Rectal smooth muscle tissue (tissue), 1 donor: Measurements from ENCODE around the gene PHLDB2.

Source experiments
- H3K27ac ChIP-seq: one replicate; pipeline ENCODE4 v1.7.0; 2013; ENCODE audit warnings: low read depth, low read length, inconsistent platforms
- H3K27me3 ChIP-seq: one replicate; pipeline ENCODE4 v1.7.0; 2013; ENCODE audit warnings: low read length; ENCODE audit not compliant: control insufficient read depth, insufficient read depth
- H3K36me3 ChIP-seq: one replicate; pipeline ENCODE4 v1.7.0; 2013; ENCODE audit warnings: low read length; ENCODE audit not compliant: control insufficient read depth, insufficient read depth
- H3K4me1 ChIP-seq: one replicate; pipeline ENCODE4 v1.7.0; 2013; ENCODE audit warnings: low read length; ENCODE audit not compliant: control insufficient read depth, insufficient read depth
- H3K4me3 ChIP-seq: one replicate; pipeline ENCODE4 v1.7.0; 2013; ENCODE audit warnings: low read length
- H3K9ac ChIP-seq: one replicate; pipeline ENCODE4 v1.7.0; 2013; ENCODE audit warnings: low read length

PHLDB2 gene

GRCh38 chr3:111978583-111979433, 119.7 kb downstream of the PHLDB2 start, which contains the start of gene ABHD10:
TSS of gene ABHD10 (plus strand) at chr3:111979026. CDS start at chr3:111979062, 36 bp downstream.
- peak within 1 kb of the TSS; percentile 79 for H3K27ac ChIP-seq
- H3K9ac ChIP-seq = peak within 1 kb of the TSS; percentile 81
- no peaks in the 10 kb centered on the region for H3K27me3 ChIP-seq
- H3K4me3 ChIP-seq = peak within 1 kb of the TSS; percentile 98
- H3K36me3 ChIP-seq = no peaks in the 10 kb centered on the region
- peaks cover 2% of the 10 kb centered on the region for H3K4me1 ChIP-seq

GRCh38 chr3:111979434-111980038, 120.5 kb downstream of the PHLDB2 start:
- H3K9ac ChIP-seq = peak overlapping the region; percentile 81
- no peaks in the 10 kb centered on the region for H3K36me3 ChIP-seq
- no peaks in the 10 kb centered on the region for H3K27me3 ChIP-seq
- H3K4me1 ChIP-seq = peaks cover 2% of the 10 kb centered on the region
- peak overlapping the region; percentile 79 for H3K27ac ChIP-seq
- H3K4me3 ChIP-seq = peak overlapping the region; percentile 98

- no peak overlapping the region for H3K4me3 ChIP-seq
- no peak overlapping the region for H3K9ac ChIP-seq
- H3K4me1 ChIP-seq = peaks cover 2% of the 10 kb centered on the region
- no peak overlapping the region for H3K27ac ChIP-seq
- H3K27me3 ChIP-seq = no peaks in the 10 kb centered on the region
- H3K36me3 ChIP-seq = no peaks in the 10 kb centered on the region
Observed at GRCh38 chr3:111980716-111981456, 121.8 kb downstream of the PHLDB2 start.

GRCh38 chr3:111981457-111981763, 122.3 kb downstream of the PHLDB2 start:
- Histone ChIP-seq H3K4me1 (peaks cover 2% of the 10 kb centered on the region), H3K27ac (no peak overlapping the region), H3K4me3 (no peak overlapping the region), H3K27me3 (no peaks in the 10 kb centered on the region), H3K36me3 (no peaks in the 10 kb centered on the region), H3K9ac (no peak overlapping the region)

GRCh38 chr3:111984636-111985298, 125.7 kb downstream of the PHLDB2 start:
- Histone ChIP-seq H3K4me1 (peaks cover 2% of the 10 kb centered on the region), H3K36me3 (peaks cover 4% of the 10 kb centered on the region), H3K9ac (no peak overlapping the region), H3K27ac (no peak overlapping the region), H3K4me3 (no peak overlapping the region), H3K27me3 (no peaks in the 10 kb centered on the region)

- no peak overlapping the region for H3K27ac ChIP-seq
Observed at GRCh38 chr3:111986800-111987199, 127.7 kb downstream of the PHLDB2 start.

GRCh38 chr3:111989061-111989678, 130.1 kb downstream of the PHLDB2 start:
- no peak overlapping the region for H3K27ac ChIP-seq
- H3K9ac ChIP-seq = no peak overlapping the region

More at GRCh38 chr3:111986800-111987199, 127.7 kb downstream of the PHLDB2 start:
- Histone ChIP-seq H3K27me3 (no peaks in the 10 kb centered on the region), H3K9ac (no peak overlapping the region), H3K4me3 (no peak overlapping the region), H3K36me3 (peaks cover 6% of the 10 kb centered on the region), H3K4me1 (peaks cover under 1% of the 10 kb centered on the region)

GRCh38 chr3:111993038-111993437, 134.0 kb downstream of the PHLDB2 start:
- no peaks in the 10 kb centered on the region for H3K27me3 ChIP-seq
- H3K4me1 ChIP-seq = no peaks in the 10 kb centered on the region
- H3K9ac ChIP-seq = no peak overlapping the region
- peaks cover 3% of the 10 kb centered on the region for H3K36me3 ChIP-seq
- H3K4me3 ChIP-seq = no peak overlapping the region
- no peak overlapping the region for H3K27ac ChIP-seq

More at GRCh38 chr3:111989061-111989678, 130.1 kb downstream of the PHLDB2 start:
- H3K27me3 ChIP-seq = no peaks in the 10 kb centered on the region
- peaks cover 6% of the 10 kb centered on the region for H3K36me3 ChIP-seq
- H3K4me1 ChIP-seq = no peaks in the 10 kb centered on the region
- H3K4me3 ChIP-seq = no peak overlapping the region

GRCh38 chr3:111998636-111999483, 139.8 kb downstream of the PHLDB2 start, which contains the start of gene TAGLN3:
TSS of gene TAGLN3 (plus strand) at chr3:111998922. CDS start at chr3:111999423, 501 bp downstream.
- peak within 1 kb of the TSS; percentile 41 for H3K4me3 ChIP-seq
- H3K9ac ChIP-seq = no peak within 1 kb of the TSS
- no peak within 1 kb of the TSS for H3K27ac ChIP-seq
- H3K36me3 ChIP-seq = no peaks in the 10 kb centered on the region
- peaks cover 5% of the 10 kb centered on the region for H3K27me3 ChIP-seq
- H3K4me1 ChIP-seq = no peaks in the 10 kb centered on the region

- Histone ChIP-seq H3K4me3 (peak overlapping the region; percentile 41), H3K4me1 (no peaks in the 10 kb centered on the region), H3K27ac (no peak overlapping the region), H3K36me3 (no peaks in the 10 kb centered on the region), H3K9ac (no peak overlapping the region), H3K27me3 (peaks cover 5% of the 10 kb centered on the region)
Observed at GRCh38 chr3:111999484-112000324, 140.6 kb downstream of the PHLDB2 start.
